DOHH2 (cell line): ENCODE measurements around the gene GTF2F2.

Source experiments
- EZH2phosphoT487 ChIP-seq: fragments of 200-600 bp; sonication (generic); IDR thresholded peaks from 2 replicates; pipeline ENCODE4 v1.6.1; 2017; ENCODE audit warnings: borderline replicate concordance, mild to moderate bottlenecking, antibody characterized with exemption, low read length, moderate library complexity, mixed read lengths
- TF ChIP-seq, protein P1 (sequence below): fragments of 200-600 bp; sonication (generic); IDR thresholded peaks from one replicate; pipeline ENCODE4 v1.5.1; 2014; ENCODE audit warnings: antibody characterized with exemption, mild to moderate bottlenecking, low read depth, low read length; ENCODE audit not compliant: poor library complexity, severe bottlenecking

- TF ChIP-seq, protein P1, sequence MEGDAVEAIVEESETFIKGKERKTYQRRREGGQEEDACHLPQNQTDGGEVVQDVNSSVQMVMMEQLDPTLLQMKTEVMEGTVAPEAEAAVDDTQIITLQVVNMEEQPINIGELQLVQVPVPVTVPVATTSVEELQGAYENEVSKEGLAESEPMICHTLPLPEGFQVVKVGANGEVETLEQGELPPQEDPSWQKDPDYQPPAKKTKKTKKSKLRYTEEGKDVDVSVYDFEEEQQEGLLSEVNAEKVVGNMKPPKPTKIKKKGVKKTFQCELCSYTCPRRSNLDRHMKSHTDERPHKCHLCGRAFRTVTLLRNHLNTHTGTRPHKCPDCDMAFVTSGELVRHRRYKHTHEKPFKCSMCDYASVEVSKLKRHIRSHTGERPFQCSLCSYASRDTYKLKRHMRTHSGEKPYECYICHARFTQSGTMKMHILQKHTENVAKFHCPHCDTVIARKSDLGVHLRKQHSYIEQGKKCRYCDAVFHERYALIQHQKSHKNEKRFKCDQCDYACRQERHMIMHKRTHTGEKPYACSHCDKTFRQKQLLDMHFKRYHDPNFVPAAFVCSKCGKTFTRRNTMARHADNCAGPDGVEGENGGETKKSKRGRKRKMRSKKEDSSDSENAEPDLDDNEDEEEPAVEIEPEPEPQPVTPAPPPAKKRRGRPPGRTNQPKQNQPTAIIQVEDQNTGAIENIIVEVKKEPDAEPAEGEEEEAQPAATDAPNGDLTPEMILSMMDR: no peak
- no peak for TF ChIP-seq EZH2phosphoT487
These were observed 14.4 kb upstream of the GTF2F2 start for GRCh38 chr13:45105895-45106294.
